ENCODE results near the gene GRIK4. TPM values are rescaled to one million over a fixed set of nuclear protein-coding genes. Genes with fewer than 3 reads are reported as not detected.

The GRIK4 gene
- total RNA-seq, 4 donors from 2014 or later = 0.57 to 0.85 TPM; not detected in 2

DNA sequence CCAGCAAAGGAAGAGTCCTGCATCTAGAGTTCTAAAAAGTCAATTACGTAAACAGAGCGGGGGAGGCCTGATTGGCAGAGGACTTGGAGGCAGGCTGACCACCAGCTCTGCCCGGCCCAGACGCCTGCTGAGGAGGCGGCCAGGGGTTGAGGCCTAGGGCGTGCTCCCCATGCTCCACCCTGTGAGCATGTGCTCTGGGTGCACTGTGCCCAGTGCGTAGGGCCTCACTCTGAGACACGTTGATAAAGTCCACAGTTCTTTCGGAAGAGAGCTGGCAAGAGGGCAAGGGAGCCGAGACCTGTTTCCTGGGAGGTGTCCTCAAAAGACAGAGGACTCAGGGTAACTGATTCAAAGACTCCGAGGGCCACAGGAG, 25.2 kb downstream of the GRIK4 start:
- TF ChIP-seq, protein P1, sequence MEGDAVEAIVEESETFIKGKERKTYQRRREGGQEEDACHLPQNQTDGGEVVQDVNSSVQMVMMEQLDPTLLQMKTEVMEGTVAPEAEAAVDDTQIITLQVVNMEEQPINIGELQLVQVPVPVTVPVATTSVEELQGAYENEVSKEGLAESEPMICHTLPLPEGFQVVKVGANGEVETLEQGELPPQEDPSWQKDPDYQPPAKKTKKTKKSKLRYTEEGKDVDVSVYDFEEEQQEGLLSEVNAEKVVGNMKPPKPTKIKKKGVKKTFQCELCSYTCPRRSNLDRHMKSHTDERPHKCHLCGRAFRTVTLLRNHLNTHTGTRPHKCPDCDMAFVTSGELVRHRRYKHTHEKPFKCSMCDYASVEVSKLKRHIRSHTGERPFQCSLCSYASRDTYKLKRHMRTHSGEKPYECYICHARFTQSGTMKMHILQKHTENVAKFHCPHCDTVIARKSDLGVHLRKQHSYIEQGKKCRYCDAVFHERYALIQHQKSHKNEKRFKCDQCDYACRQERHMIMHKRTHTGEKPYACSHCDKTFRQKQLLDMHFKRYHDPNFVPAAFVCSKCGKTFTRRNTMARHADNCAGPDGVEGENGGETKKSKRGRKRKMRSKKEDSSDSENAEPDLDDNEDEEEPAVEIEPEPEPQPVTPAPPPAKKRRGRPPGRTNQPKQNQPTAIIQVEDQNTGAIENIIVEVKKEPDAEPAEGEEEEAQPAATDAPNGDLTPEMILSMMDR (IDR thresholded peaks at IDR 0.05; ENCODE audit: low read depth) = no peak

DNA sequence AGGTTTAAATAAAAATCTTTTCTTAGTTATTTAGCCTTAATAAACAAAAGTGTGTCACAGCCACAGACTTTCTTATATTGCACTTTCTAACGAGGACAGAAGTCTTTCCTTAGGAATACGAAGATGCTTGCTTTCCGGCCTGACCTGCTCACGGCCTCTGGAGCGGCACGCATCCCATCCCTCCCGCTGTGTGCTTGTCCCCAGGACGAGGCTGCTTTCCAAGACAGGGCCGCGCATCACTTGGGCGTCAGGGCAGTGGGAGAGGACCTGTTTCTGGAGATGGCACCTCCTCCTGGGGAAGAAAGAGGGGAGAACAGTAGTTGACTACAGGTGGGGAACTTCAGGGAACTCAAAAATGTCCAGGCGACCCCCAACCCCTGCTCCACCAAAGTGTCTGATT, 26.4 kb downstream of the GRIK4 start:
- TF ChIP-seq, protein P1 (IDR thresholded peaks at IDR 0.05; ENCODE audit: low read depth) = no peak

- TF ChIP-seq, protein P1 (IDR thresholded peaks at IDR 0.05; ENCODE audit: low read depth) = no peak
Measured at GRCh38 chr11:120538707-120539106, 27.2 kb downstream of the GRIK4 start.

DNA sequence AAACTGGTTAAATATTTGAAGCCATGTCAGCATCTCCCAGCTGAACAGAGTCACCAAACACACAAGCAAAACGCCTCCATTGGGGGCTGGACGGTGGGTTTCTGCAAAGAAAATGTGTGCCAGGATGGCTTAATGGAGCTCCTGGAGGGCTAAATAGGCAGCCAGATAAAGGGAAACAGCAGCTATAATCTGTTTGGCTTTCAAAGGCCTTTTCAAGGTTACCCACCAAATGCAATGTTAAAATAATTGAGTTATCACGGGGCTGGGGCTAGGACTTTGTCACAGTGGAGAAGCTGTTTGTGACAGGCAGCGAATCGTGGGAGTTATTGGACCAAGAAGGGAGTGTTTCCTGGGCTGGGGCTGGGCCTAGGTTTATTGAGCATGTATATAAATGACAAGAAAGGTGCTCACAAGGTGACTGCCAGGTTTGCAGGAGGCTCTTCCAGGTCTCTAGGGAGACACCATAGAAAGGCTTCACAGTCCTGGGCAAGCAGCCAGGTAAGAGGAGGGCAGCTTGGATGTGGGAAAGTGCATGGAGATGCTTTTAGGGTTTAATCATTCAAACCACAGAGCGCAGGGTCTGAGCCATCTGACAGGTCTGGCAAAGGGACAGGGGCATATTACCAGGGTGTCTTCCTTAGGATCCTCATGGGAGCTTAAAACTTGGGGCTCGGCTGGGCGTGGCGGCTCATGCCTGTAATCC, 28.3 kb downstream of the GRIK4 start:
- TF ChIP-seq, protein P1 (IDR thresholded peaks at IDR 0.05; ENCODE audit: low read depth) = no peak

DNA sequence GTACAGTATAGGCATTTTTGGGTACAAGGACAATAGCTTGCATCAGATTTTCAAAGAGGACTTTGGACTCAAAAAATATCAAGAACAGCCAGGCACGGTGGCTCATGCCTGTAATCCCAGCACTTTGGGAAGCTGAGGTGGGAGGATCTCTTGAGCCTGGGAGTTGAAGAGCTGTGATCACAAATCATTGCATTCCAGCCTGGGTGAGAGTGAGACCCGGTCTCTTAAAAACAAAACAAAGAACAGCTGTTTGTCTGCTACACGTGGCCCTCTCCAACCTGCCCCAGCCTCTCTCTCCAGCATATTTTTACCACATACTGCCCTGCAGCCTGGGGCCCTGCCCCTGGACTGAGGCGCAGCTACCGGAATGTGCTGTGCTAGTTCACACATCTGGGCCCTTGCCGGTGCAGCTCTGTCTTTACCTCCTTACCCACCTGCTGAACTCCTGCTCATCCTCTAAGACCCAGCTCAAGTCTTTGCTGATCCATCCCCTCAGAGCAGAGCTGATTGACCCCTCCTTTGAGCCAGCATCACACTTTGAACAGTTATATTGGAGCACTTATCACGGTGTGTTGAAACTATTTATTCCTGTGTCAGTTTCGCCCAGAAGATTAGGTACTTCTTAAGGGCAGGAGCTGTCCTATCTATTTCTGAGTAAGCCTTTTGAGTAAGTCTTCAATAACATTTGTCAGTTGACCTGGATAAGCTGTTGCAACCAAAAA, 29.4 kb downstream of the GRIK4 start:
- TF ChIP-seq, protein P1 (IDR thresholded peaks at IDR 0.05; ENCODE audit: low read depth) = no peak

- TF ChIP-seq, protein P1 (IDR thresholded peaks at IDR 0.05; ENCODE audit: low read depth) = no peak
Measured at GRCh38 chr11:120543521-120544215, 32.1 kb downstream of the GRIK4 start.

DNA sequence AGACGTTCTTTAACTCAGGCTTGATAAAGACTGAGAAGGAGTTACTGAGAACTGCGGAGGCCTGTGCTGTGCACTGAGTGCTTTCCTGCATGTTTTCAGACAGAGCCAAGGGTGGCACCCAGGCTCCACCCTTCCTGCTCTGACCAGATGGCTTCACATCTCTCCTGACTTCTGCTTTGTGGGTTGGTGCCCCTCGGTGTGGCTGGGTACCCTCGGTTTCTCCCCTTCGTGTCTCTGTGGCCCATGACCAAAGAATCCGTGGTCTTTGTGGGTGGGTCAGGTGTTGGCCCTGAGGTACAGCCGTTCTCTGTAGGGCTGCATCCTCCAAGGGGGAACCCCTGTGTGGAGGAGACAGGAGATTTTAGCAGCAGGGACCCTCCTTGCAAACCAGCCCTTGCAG, 34.3 kb downstream of the GRIK4 start:
- TF ChIP-seq, protein P1 (IDR thresholded peaks at IDR 0.05; ENCODE audit: low read depth) = no peak
